ENCODE results near the gene APBB2.

- TF ChIP-seq CTCF (IDR thresholded peaks at IDR 0.05) (no peak), POLR2A (IDR thresholded peaks at IDR 0.05) (no peak)
These were observed 54.1 kb downstream of the APBB2 start for GRCh38 chr4:41160012-41160789.
